HepG2 (cell line): ENCODE results near the gene PIP4K2C. TPM values are rescaled to one million over a fixed set of nuclear protein-coding genes. Genes with fewer than 3 reads are reported as not detected.

ENCODE experiments used
- E2F5 ChIP-seq: sonication (generic); formaldehyde crosslinking; conservative IDR thresholded peaks from 2 replicates; pipeline ENCODE4 v1.4.0; 2020; ENCODE audit warnings: missing genetic modification reagents
- ESRRA ChIP-seq: sonication (generic); formaldehyde crosslinking; IDR thresholded peaks from 2 replicates; pipeline ENCODE4 v1.5.1; 2020; ENCODE audit warnings: mild to moderate bottlenecking, low read depth, missing genetic modification reagents
- FOXM1 ChIP-seq: sonication (generic); formaldehyde crosslinking; IDR thresholded peaks from 2 replicates; pipeline ENCODE4 v1.5.0; 2020; ENCODE audit warnings: missing genetic modification reagents
- GFI1 ChIP-seq: sonication (generic); formaldehyde crosslinking; IDR thresholded peaks from 2 replicates; pipeline ENCODE4 v1.5.0; 2020; ENCODE audit warnings: missing genetic modification reagents, mild to moderate bottlenecking, borderline replicate concordance
- HMGXB4 ChIP-seq, 2 experiments: sonication (generic) in 1 of 2; formaldehyde crosslinking in 1 of 2; IDR thresholded peaks; 2 replicates each; pipeline versions ENCODE4 v1.4.0 to v1.6.1; 2018 to 2020; ENCODE audit warnings: missing genetic modification reagents in 2 of 2, borderline replicate concordance in 1 of 2, low read depth in 1 of 2, mild to moderate bottlenecking in 1 of 2, missing biosample characterization in 1 of 2
- PAX8 ChIP-seq: sonication (generic); formaldehyde crosslinking; IDR thresholded peaks from 2 replicates; pipeline ENCODE4 v1.8.0; 2022; ENCODE audit warnings: mild to moderate bottlenecking, missing genetic modification reagents, borderline replicate concordance
- PHB2 ChIP-seq: fragments of 450-650 bp; IDR thresholded peaks from 2 replicates; pipeline ENCODE4 v1.6.1; 2018; ENCODE audit not compliant: partially characterized antibody
- PHF21A ChIP-seq: sonication (generic); formaldehyde crosslinking; IDR thresholded peaks from 2 replicates; pipeline ENCODE4 v1.5.0; 2020; ENCODE audit warnings: mild to moderate bottlenecking, missing genetic modification reagents
- POLR2G ChIP-seq: fragments of 200-400 bp; formaldehyde crosslinking; IDR thresholded peaks from 2 replicates; pipeline ENCODE4 v1.6.1; 2018; ENCODE audit warnings: mild to moderate bottlenecking, low read depth, low read length, moderate library complexity
- RNF2 ChIP-seq: fragments of 450-650 bp; conservative IDR thresholded peaks from 2 replicates; pipeline ENCODE4 v1.6.1; 2016; ENCODE audit warnings: low read depth
- TFDP1 ChIP-seq: IDR thresholded peaks from 2 replicates; pipeline ENCODE4 v1.6.1; 2016; ENCODE audit warnings: missing compliant biosample characterization, missing genetic modification reagents, borderline replicate concordance
- ZBTB34 ChIP-seq: sonication (generic); formaldehyde crosslinking; IDR thresholded peaks from 2 replicates; pipeline ENCODE4 v1.8.0; 2022; ENCODE audit warnings: mild to moderate bottlenecking, missing genetic modification reagents
- ZFX ChIP-seq: sonication (generic); formaldehyde crosslinking; IDR thresholded peaks from 2 replicates; pipeline ENCODE4 v1.4.0; 2020; ENCODE audit warnings: mild to moderate bottlenecking, low read depth, missing genetic modification reagents, moderate library complexity
- ZNF124 ChIP-seq: sonication (generic); formaldehyde crosslinking; IDR thresholded peaks from 2 replicates; pipeline ENCODE4 v1.4.0; 2020; ENCODE audit warnings: missing genetic modification reagents
- ZNF557 ChIP-seq: sonication (generic); formaldehyde crosslinking; IDR thresholded peaks from 2 replicates; pipeline ENCODE4 v1.4.0; 2020; ENCODE audit warnings: missing genetic modification reagents
- ZNF564 ChIP-seq: sonication (generic); formaldehyde crosslinking; IDR thresholded peaks from 2 replicates; pipeline ENCODE4 v1.8.1; 2023; ENCODE audit warnings: mild to moderate bottlenecking, missing genetic modification reagents
- ZNF589 ChIP-seq: sonication (generic); formaldehyde crosslinking; conservative IDR thresholded peaks from 2 replicates; pipeline ENCODE4 v1.8.0; 2022; ENCODE audit warnings: mild to moderate bottlenecking, moderate library complexity, missing genetic modification reagents
- ZNF724P ChIP-seq: sonication (generic); formaldehyde crosslinking; IDR thresholded peaks from 2 replicates; pipeline ENCODE4 v1.8.0; 2022; ENCODE audit warnings: missing genetic modification reagents, borderline replicate concordance
- ZSCAN20 ChIP-seq: sonication (generic); formaldehyde crosslinking; IDR thresholded peaks from 2 replicates; pipeline ENCODE4 v1.4.0; 2020; ENCODE audit warnings: missing genetic modification reagents, mild to moderate bottlenecking, borderline replicate concordance
- ZSCAN9 ChIP-seq: IDR thresholded peaks from 2 replicates; pipeline ENCODE4 v1.6.1; 2016; ENCODE audit warnings: borderline replicate concordance
- polyA plus RNA-seq, 8 experiments: library from polyadenylated mRNA; depleted of rRNA in 3 of 8; stranded (reverse) in 7 of 8; unstranded in 1 of 8; fragments of >200 nt; fragmentation: Illumina TruSeq in 4 of 8; extraction: Trizol in 4 of 8; gene quantifications; 2 replicates each; pipeline versions ENCODE4 v1.2.1 to v1.2.3, GENCODE V29; 2011 to 2016; ENCODE audit warnings: low read depth in 4 of 8, missing spikeins in 1 of 8, mixed read lengths in 1 of 8; ENCODE audit not compliant: insufficient read depth in 1 of 8
- total RNA-seq, 5 experiments: library from RNA; depleted of rRNA; stranded (reverse); fragments of >200 nt; fragmentation: Illumina TruSeq; extraction: Trizol; gene quantifications; 2 replicates each; pipeline ENCODE4 v1.2.3, GENCODE V29; 2016; ENCODE audit warnings: low read depth in 1 of 5
- TF ChIP-seq, protein P1 (sequence below): sonication (generic); formaldehyde crosslinking; IDR thresholded peaks from 2 replicates; pipeline ENCODE4 v1.5.0; 2020; ENCODE audit warnings: mild to moderate bottlenecking, missing genetic modification reagents

PIP4K2C gene
- total and polyA plus RNA-seq, 2 of the 13 experiments (the other 11 are each of a cell fraction or from before 2014, with no cell fraction given) = 23.3 to 26.4 TPM

GRCh38 chr12:57632958-57633840 is 42.2 kb downstream of the PIP4K2C start, which contains the start of gene B4GALNT1 (continued):
- TF ChIP-seq ZNF124 (CRISPR knock-in tag) (no peak), TFDP1 (CRISPR knock-in tag) (peak; percentile 89), E2F5 (CRISPR knock-in tag) (0 out of 2 replicates have a peak, but pooled peaks have one; percentile 39), ZNF564 (CRISPR knock-in tag) (no peak), ZNF557 (CRISPR knock-in tag) (no peak), POLR2G (peak; percentile 50; the same call in 1 of the 2 replicates), ZBTB34 (no peak), HMGXB4 (CRISPR knock-in tag; IDR thresholded peaks at IDR 0.05; ENCODE audit: borderline replicate concordance in 1 of 2, low read depth in 1 of 2) (peak; percentile 92 to 98), ZNF724P (CRISPR knock-in tag) (no peak), ZSCAN20 (CRISPR knock-in tag) (no peak), ZNF589 (CRISPR knock-in tag) (peak; percentile 79; the same call in 1 of the 2 replicates), ESRRA (CRISPR knock-in tag) (no peak), FOXM1 (CRISPR knock-in tag) (no peak), GFI1 (peak; percentile 55; the same call in 1 of the 2 replicates), PHF21A (CRISPR knock-in tag) (peak; percentile 51; the same call in 1 of the 2 replicates), ZSCAN9 (CRISPR knock-in tag) (peak; percentile 60; the same call in 1 of the 2 replicates), ZFX (CRISPR knock-in tag) (no peak), PAX8 (CRISPR knock-in tag) (no peak), PHB2 (no peak), RNF2 (peak; percentile 79; the same call in 1 of the 2 replicates)
- TF ChIP-seq, protein P1, sequence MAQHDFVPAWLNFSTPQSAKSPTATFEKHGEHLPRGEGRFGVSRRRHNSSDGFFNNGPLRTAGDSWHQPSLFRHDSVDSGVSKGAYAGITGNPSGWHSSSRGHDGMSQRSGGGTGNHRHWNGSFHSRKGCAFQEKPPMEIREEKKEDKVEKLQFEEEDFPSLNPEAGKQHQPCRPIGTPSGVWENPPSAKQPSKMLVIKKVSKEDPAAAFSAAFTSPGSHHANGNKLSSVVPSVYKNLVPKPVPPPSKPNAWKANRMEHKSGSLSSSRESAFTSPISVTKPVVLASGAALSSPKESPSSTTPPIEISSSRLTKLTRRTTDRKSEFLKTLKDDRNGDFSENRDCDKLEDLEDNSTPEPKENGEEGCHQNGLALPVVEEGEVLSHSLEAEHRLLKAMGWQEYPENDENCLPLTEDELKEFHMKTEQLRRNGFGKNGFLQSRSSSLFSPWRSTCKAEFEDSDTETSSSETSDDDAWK (CRISPR knock-in tag) = no peak
